NCI-H69 (cell line): ENCODE data around the gene POU3F1.
A peak's percentile ranks its signal among the peaks of the same experiment; 100 is the strongest.

Source experiments
- DNase-seq: peaks from one replicate; lab custom pipeline; 2025; lab: John Stamatoyannopoulos, UW

The POU3F1 gene

DNA sequence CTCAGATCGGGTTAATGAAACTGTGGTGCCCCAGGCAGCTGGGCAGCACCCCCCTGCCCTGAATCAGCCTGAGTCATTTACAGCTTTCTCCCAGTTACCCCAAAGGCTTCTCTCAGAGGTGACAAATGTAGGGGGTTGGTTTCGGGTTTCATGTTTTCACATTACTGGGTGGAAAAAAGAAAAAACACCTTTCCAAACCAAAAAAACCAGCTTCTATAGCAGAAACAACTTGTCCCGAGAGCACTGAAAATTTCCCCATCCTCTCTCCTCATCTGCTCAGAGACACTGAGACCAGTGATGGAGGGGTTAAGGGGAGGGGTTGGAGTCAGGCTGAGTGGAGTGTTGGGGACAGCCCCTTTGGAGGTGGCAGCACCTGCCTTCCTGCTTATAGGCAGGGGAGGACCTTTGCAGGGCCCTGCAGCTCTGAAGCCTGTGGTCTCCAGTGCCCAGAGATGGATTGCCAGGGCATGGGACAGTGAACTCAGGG lies 18.4 kb downstream of the POU3F1 start:
- peak; percentile 28 for DNase-seq

DNA sequence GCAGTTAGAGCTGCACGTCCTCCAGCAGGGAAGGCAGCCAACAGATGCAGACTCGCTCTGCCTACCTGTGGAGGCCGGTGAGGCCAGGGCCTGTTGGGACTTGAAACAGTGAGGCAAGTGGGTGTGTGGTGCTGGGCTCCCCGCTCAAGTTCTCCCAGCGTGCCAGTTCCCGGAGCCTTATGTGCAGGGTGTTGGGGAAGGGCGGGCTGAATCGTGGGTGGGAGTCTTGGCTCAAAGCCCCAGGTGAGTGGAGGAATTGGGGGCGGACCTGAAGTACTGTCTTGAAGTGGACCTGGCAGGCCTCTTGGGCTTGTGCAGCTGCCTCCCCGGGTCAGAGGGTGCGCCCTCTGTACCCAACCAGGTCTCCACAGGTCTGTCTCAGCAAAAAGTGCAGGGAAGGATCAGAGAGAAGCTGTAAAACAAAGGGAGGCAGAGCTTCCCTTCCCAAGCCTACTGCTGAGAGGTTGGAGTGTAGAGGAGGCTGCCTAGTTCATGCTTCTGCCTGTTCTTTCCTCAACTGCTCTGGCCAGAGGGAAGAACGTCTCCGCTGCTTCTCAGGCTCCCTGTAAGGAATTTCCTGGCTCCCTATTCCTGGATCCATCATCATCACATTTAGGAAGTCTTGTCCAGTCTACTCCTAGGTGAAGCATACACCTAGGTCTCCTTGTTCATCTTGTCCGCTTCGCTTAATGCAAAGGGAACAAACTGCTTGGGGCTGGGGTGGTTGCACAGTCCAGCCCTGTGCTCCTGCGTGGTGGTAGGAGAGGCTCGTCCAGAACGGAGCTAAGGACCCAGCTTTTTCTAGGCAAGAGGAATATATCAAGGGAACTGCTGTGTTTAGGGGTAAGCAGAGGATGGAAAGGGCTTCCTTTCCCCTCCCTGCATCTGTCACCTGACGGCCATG lies 19.1 kb downstream of the POU3F1 start:
- peak; percentile 5 for DNase-seq

DNA sequence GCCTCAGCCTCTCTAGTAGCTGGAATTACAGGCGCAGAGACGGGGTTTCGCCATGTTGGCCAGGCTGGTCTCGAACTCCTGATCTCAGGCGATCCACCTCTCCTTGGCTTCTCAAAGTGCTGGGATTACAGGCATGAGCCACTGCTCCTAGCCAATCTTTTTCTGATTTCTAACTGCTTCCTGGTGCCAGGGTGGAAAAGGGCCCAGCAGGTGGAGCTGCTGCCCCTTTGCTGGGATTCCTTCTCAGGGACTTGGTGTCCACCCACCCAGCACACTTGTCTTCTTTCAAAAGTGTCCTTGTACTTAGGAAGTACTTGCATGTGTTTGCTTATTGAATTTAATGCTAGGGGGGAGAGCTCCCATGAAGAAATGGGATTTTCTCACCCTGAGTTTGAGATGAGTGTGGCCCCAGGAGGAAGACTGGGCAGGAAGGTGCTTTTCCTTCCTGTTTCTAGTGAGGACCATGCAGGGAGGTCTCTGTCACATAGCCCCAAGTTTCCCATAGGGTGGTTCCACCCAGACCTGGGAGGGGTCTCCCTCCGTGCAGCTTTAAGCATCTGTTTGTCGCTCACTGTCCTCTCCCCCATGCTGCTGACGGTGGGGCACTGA lies 19.9 kb downstream of the POU3F1 start:
- peak; percentile 44 for DNase-seq

DNA sequence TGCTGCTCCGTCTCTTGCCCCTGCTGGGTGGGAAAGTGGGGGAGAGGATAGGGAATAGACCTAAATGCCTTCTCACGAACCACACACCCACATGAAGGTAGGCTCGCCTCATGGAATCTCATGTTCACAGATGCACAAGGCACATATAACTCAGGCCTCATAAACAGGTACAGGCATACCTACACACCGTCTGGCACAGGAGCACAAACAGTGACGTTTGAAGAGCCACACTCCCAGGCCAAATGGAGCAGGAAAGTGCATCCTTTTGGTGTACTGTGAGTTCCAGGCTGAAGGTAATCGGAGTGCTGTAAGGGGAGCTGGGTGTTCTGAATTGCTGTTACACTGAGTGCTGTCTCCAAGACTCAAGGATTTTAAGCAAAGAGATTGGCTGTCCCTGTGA lies 20.9 kb downstream of the POU3F1 start:
- DNase-seq, result no peak

DNA sequence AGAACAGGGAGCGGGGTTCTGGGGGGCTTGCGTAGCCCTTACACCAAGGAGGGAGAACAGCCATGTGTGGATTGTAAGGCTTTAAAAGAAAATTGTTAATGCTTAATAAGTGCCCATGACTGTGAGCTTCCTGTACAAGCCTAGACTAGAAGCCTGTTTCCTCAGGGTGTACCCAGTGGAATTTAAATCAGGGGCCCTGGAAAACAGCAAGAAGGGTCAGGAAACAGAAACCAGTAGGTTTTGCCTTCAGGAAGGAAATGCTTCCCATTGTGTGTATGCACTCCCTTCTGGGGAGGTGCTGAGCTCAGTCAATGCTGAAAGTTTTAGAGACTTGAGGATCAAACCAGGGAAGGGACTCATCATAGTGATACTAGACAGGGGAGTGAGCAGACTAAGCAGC lies 21.4 kb downstream of the POU3F1 start:
- no peak for DNase-seq

DNA sequence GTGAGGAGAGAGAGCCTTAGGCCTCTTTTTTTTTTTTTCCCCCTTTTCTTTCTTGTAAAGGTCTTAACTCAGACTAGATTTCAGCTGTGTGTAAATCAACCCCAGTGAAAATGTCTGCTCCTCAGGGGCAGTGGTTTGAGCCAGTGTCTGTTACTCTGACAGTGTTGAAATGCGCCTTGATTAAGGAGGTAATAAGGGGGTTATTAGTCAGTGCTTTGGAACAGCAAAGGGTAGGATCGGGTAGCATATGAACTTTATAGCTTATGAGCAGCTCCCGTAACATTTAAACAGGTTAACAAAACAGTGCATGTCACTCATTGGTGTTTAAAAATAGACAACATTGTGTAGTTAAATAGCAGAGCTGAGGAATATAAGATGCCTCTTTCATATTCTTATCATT lies 23.8 kb downstream of the POU3F1 start:
- no peak for DNase-seq

DNA sequence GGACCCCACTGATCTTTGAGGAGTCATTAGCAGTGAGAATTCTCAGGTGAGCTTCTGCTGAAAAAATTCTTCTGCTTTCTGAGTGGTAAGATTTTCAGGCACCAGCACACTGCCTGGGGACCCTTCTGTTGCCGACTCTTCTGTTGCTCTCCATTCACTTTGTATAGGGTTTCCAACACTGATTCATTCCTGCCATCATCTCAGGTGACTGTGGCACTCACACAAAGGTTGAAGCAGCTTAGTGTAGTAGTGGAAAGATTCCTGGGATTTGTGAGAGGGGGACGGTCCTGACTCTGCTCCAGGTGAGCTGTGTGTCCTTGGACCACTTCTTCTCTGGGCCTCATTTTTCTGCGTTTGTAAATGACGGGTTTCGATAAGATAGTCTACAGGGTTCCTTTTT lies 24.6 kb downstream of the POU3F1 start:
- no peak for DNase-seq

DNA sequence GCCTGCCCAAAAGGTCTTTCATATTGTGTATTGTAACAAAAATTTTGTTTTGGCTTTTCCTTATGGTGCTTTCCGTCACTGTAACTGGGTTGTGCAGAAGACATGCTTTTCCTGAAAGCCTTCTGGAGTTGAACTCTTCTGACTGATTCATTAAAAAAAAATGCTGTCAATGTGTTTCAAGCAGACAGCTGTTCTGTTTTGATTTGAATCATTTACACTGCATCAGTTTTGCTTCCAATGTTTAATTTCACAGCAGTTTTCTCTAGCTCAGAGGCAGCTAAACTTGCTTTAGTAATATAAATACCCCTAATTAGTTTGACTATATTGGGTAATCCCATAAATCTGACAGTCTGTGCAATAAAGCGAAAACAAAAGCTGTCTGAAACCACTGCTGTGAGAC lies 26.2 kb downstream of the POU3F1 start:
- DNase-seq, result peak; percentile 58

DNA sequence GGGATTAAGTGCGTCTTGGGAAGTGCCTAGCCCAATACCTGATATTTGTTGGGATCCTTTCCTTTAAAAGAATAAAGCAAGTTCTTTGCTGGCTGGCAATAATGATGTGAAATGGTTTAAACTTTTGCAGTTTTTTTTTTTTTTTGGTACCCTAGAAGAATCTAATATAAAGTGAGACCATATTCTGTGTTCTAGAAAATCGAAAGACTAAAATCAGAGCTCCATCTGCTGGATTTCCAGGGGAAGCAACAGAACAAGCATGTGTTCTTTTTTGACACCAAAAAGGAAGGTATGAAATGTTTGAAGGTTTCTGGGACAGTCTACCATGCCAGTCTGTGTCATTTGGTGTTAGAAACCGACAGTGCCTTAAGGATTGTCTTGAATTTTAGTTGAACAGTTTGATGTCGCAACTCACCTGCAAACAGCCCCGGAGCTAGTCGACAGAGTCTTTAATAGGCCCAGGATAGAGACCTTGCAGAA lies 27.7 kb downstream of the POU3F1 start:
- DNase-seq, result peak; percentile 6

DNA sequence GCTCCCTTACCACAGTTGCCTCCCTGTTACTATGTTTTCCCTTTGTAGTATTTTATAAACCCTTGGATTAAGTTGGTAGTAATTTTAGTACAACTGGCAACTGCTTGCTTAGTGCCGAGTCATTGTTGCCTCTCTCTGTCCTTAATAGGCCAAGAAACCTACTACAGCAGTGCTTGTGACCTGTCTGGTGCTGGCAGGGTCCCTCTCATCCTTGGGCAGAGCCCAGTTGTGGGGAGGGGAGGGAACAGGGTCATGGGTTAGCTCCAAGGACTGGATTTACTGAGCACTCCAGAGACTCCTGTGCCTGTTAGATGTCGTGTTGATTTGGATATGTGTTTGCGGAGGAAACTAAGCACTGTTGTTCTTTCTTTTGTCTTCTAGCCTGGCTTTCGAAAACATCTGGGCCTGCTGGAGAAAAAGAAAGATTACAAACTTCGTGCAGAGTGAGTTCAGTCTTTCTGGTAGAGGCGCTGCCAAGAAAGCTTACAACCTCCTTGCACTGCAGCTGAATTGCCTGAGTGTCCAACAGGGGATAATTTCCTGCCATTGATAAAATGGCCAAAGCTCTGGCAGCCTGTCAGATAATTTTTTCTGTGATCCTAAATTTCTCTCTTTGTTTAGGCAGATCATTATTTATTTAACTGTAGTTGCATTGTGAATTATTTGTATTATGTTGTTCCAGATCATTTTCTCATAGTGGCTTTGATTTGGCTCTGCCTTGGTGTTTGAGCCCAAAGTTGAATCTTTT lies 30.4 kb downstream of the POU3F1 start:
- no peak for DNase-seq

DNA sequence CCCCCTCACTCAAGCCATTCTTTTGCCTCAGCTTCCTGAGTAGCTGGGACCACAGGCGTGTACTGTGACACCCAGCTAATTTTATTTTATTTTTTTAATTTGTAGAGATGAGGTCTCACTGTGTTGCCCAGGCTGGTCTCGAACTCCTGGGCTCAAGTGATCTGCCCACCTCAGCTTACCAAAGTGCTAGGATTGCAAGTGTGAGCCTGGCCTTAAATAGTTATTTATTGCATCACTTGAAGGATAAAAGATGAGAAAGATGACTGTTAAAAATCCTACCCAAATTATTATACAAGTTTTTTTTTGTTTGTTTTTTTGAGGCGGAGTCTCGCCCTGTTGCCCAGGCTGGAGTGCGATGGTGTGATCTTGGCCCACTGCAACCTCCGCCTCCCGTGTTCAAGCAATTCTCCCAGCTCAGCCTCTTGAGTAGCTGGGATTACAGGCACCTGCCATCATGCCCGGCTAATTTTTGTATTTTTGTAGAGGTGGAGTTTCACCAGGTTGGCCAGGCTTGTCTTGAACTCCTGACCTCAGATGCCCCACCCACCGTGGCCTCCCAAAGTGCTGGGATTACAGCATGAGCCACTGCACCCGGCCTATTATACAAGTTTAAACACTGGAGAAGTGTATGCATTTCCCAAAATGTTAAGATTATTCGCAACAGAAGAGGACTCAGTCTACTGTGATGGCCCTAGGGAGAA lies 31.7 kb downstream of the POU3F1 start:
- no peak for DNase-seq

DNA sequence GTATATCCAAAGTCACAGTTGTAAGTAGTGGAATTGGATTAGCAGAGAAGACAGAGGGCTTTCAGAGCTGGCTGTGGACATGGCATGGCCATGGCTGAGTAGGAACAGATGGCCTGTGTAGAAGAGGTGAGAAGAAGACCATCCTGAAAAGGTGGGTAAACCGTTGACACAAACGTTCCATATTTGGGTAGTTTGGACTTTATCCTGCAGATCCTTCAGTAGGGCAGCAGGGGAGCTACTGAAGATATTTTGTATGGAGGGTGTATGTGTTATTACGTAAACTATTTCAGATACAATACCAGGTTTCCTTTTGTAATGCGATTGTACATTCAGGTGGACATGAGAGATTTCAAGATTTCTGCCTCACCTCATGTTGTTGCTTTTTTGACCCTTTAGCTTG lies 32.4 kb downstream of the POU3F1 start:
- DNase-seq, result no peak

DNA sequence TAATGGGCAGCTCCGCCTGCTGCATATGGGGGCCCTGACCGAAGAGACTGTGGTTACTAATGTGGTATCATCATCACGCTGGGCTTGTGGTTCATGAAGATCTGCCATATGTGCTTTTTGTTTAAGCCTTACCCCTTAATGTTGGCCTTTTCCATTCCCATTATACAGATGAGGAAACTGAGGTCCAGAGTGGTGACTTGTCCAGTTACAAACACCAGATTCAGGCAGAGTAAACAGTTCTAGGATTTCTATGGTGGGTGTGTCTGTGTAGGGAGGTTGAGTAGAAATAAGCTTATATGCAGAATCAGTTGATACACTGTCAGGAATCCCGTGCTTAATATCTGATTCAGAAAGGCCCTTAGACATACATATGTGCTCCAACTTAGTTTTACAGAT lies 33.4 kb downstream of the POU3F1 start:
- DNase-seq, result no peak

DNA sequence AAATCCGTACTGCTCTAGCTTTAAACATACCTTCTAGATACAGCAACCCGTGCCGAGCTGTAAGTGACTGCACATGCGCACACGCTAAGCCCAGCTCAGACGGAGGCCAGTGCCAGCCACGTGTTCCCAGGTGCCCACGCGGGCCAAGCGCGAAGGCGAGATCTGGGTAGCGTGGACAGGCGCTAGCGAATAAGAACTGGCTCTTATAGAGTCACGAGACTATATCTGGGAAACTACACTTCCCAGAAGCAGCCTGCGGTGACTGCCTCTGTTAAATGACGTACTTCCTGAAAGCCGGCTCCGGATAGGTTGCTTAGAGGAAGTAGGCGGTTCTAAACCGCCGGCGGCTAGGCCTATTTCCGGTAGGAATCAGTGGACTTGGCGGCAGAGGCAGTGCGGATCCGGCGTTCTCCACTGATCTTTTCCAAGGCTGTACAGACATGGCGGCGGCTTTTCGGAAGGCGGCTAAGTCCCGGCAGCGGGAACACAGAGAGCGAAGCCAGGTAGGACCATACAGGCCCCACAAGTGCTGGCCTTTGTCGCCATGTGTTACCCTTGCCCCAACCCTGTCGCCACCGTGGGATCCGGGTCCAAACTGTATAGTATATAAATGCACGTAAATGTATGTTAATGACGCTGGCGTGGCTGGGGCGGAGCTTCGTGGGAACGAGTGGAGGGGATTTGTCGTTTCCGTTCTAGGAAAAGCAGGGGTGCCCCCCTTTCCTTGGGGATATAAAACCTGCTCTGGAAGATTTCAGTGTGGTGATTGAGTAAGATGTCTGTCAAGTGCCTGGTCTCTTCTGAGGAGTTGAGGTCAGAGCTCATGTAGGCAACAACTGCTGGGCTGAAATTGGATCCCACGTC lies 34.0 kb downstream of the POU3F1 start, which contains the start of gene UTP11:
TSS of gene UTP11 (plus strand) at position 372 of the 864 bp plus-strand sequence. CDS start at position 441, 69 bp downstream.
- DNase-seq, result peak; percentile 97

DNA sequence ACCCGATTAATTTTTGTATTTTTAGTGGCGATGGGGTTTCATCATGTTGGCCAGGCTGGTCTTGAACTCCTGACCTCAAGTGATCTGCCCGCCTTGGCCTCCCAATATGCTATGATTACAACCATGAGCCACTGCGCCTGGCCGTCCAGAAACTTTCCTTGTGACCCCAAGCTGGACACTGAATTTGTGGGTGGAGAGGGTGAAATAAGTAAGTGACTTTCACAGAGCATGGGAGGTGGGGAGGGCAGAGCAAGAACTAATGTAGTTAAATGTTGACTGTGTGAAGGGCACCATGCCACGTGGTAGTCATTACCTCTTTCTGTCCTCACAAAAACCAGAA lies 36.8 kb downstream of the POU3F1 start:
- no peak for DNase-seq

DNA sequence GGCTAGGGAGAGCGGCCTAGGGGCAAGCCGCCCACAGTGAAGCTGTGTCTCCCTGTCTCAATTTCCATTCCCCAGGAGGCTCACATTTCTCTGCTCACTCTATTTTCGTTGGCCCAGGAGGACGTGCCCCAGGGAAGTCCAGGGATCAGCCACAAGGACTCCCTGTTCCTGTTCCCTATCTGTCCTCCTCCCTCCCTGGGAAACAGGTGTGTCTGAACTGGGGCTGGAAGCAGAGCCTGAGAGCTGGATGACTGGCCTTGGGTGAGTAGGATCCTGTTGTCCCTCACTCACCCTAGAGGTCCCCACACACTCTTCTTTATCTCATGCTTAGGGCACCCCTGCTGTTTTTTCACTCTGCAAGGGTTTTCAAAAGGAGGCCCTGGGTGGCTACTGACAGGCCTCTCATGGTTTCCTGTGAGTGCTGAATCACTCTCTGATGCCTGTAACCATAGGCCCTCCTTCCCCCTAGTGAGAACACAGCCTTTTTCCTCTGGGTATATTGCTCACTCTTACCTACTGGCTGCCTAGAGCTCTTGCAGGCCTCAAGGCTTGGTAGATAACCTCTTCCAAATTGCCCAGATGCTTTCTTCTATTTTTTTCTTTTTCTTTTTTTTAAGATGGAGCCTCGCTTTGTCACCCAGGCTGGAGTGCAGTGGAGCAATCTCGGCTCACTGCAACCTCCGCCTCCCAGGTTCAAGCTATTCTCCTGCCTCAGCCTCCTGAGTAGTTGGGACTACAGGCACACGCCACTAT lies 37.3 kb downstream of the POU3F1 start:
- no peak for DNase-seq

DNA sequence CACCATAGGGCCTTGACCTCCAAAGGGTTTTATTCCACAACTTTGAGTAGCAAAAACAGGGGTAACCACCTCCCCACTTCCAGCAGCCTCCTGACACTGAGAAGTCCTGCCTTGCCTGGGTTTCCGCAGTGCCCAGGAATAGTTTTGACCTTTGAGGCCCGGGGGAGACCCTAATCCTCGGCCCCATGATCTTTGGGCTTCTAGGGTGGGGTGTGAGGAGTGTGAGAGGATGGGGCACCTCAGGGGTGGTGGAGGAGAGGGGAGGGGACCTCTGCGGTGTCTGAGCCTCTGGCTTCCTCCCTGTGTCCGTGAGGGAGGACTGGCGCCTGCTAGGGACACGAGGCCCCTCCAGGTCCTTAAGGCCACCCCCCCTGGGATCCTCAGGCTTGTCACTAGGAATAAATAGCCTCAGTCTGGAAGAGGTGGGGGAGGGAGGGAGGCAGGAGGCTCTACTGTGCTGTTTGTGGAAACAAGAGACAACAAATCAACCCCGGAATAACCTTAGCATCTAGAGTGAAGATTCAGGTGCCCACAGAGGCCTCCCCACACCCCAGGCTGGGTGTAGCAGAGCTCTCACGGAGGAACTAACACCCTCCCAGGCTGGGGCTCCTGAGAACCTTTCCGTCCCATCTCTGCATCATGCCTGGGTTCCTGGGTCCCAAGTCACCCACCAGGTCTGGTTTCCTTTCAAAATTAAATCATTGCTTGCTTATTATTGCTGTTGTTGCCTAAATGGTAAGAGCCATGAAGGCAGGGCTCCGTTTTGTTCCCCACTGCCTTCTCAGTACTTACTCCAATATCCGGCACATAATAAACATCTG lies 40.4 kb downstream of the POU3F1 start:
- DNase-seq, result no peak

DNA sequence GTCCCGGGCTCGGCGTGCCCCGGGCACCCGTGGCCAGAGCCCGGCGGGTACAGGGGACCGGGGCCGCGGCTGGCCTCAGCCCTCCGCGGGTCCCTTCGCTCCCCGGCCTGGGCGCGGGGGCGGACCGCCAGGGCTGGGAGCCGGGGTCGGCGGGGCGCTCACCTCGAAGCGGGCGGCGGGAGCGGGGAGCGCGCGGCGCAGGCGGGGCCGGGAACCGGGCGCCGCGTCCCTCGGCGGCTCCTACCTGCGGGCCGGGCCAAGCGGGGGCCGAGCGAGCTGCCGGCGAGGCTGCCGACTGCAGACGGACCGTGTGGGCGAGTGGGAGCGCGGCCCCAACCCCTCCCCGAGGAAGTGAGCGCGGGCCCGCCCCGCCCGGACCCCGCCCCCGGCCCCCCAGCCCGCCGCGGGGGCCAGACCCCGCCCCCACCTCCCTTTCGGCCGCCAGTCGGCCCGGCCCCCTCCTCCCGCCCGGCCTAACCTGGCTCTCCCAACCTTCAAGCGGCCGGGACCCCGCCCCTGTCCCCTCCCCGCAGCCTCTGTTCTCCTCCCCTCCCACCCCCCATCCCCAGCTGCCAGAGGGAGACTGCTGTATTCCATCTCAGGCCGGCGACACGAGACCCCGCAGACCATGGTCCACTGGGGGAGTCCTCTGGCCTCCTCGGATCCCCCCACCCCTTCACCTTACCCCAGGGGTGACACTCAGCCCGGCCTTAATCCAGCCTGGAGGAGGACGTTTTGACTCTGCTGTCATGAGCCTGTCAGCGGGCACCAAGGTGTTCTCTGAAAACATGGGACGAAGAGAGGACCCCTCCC lies 41.2 kb downstream of the POU3F1 start, which contains the start of gene FHL3:
TSS of gene FHL3 (minus strand) at position 320 of the 813 bp plus-strand sequence. CDS start 6,102 bp downstream, outside the sequence.
- peak; percentile 67 for DNase-seq
